ENCODE results near the gene RHBDF2. TPM values are rescaled to one million over a fixed set of nuclear protein-coding genes. Genes with fewer than 3 reads are reported as not detected.
A peak's percentile ranks its signal among the peaks of the same experiment; 100 is the strongest.
"Not testable (repeated sequence)": the region's sequence is repeated elsewhere in the genome, so short reads cannot be mapped to it uniquely, and the experiment has no call there.

RHBDF2 gene
- total RNA-seq, 1 donor from 2014 or later, result 30.7 TPM

DNA sequence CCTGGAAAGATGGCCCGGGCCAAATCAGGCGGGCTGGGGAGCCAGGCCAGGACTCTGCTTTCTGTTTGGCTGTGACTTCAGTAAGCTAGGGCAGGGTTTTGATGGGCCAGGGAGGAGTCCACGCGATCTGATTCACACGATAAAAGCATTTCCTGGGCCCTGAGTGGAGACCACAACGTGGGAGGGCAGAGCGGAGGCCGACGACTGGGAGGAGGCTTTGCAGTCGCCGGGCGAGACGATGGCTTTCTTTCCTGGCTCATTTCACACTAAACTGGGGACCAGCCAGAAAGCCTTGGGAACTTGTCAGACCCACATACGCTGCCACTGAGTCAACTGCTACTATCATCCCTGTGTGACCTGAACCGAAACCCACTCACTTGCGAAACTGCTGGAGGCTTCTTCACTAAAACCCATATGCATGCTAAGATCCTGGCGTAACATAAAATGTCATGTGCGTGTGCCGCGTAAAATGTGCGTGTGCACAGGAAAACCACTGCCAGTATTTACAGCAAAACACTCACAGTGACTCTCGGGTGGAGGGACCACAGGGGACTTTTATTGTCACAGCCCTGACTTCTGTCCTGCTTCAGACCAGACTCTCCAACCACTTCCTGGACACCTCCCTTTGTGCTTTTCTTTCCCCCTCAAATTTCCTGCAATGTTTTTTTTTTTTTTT, 14.2 kb upstream of the RHBDF2 start:
- H3K36me3 Mint-ChIP-seq (ENCODE audit: low read depth, unreplicated experiment), result no peaks in the 10 kb centered on the region
- H3K4me1 Mint-ChIP-seq (ENCODE audit: low read depth, unreplicated experiment), result peaks cover 8% of the 10 kb centered on the region
- Histone ChIP-seq H3K9ac (ENCODE audit: low read length) (peak overlapping the region; percentile 71), H3K9me3 (ENCODE audit: insufficient read depth, low read depth, low read length) (no peaks in the 10 kb centered on the region), H3K4me3 (ENCODE audit: insufficient read depth, low read depth, low read length) (peak overlapping the region; percentile 32), H3K27me3 (ENCODE audit: insufficient read depth, low read length) (no peaks in the 10 kb centered on the region), H4K20me1 (ENCODE audit: insufficient read depth, low read length) (no peaks in the 10 kb centered on the region), H3K4me2 (ENCODE audit: low read length) (peak overlapping the region; percentile 78), H2AFZ (ENCODE audit: low read depth, low read length) (peak overlapping the region; percentile 79), H3K4me1 (ENCODE audit: insufficient read depth, low read length) (peaks cover 11% of the 10 kb centered on the region), H3K27ac (ENCODE audit: low read depth, low read length) (peak overlapping the region; percentile 79), H3K79me2 (ENCODE audit: insufficient read depth, low read length) (no peaks in the 10 kb centered on the region), H3K36me3 (ENCODE audit: insufficient read depth, low read length) (no peaks in the 10 kb centered on the region)
- H3K4me3 Mint-ChIP-seq (ENCODE audit: unreplicated experiment), result no peak overlapping the region
- FAIRE-seq, result peak; percentile 9
- TF ChIP-seq CTCF (IDR thresholded peaks at IDR 0.05; ENCODE audit: insufficient read depth, low read depth, low read length), result no peak
- no peak for TF ChIP-seq EZH2 (IDR thresholded peaks at IDR 0.05; ENCODE audit: insufficient read depth, low read length)
- H3K27ac Mint-ChIP-seq (ENCODE audit: unreplicated experiment), result no peak overlapping the region
- peak; percentile 95 for DNase-seq (ENCODE audit: low read depth)
- H3K27me3 Mint-ChIP-seq (ENCODE audit: low read depth, unreplicated experiment), result peaks cover 27% of the 10 kb centered on the region
- H3K9me3 Mint-ChIP-seq (ENCODE audit: unreplicated experiment), result no peaks in the 10 kb centered on the region

DNA sequence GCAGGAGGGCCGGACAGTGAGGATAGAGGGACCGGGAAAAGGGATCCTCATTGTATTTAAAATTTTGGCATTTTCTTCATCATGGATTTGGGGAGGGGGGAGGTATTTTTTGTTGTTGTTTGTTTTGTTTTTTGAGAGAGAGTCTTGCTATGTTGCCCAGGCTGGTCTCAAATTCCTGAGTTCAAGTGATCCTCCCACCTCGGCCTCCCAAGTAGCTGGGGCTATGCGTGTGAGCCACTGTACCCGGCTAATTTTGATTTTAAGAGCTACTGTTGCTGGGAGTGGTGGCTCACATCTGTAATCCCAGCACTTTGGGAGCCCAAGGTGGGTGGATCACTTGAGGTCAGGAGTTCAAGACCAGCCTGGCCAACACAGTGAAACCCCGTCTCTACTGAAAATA, 13.1 kb upstream of the RHBDF2 start:
- H3K27me3 ChIP-seq (ENCODE audit: insufficient read depth, low read length); H3K36me3 ChIP-seq (ENCODE audit: insufficient read depth, low read length); H3K9ac ChIP-seq (ENCODE audit: low read length); H3K4me2 ChIP-seq (ENCODE audit: low read length); H3K9me3 Mint-ChIP-seq (ENCODE audit: unreplicated experiment); H3K27ac Mint-ChIP-seq (ENCODE audit: unreplicated experiment); H3K36me3 Mint-ChIP-seq (ENCODE audit: low read depth, unreplicated experiment); H3K27ac ChIP-seq (ENCODE audit: low read depth, low read length); H4K20me1 ChIP-seq (ENCODE audit: insufficient read depth, low read length); DNase-seq (ENCODE audit: low read depth); H3K79me2 ChIP-seq (ENCODE audit: insufficient read depth, low read length); H3K9me3 ChIP-seq (ENCODE audit: insufficient read depth, low read depth, low read length); H3K4me3 Mint-ChIP-seq (ENCODE audit: unreplicated experiment); H3K4me1 Mint-ChIP-seq (ENCODE audit: low read depth, unreplicated experiment); H3K4me3 ChIP-seq (ENCODE audit: insufficient read depth, low read depth, low read length); FAIRE-seq; H2AFZ ChIP-seq (ENCODE audit: low read depth, low read length): not testable (repeated sequence)
- H3K4me1 ChIP-seq (ENCODE audit: insufficient read depth, low read length), result peaks cover 11% of the 10 kb centered on the region
- peaks cover 17% of the 10 kb centered on the region for H3K27me3 Mint-ChIP-seq (ENCODE audit: low read depth, unreplicated experiment)

DNA sequence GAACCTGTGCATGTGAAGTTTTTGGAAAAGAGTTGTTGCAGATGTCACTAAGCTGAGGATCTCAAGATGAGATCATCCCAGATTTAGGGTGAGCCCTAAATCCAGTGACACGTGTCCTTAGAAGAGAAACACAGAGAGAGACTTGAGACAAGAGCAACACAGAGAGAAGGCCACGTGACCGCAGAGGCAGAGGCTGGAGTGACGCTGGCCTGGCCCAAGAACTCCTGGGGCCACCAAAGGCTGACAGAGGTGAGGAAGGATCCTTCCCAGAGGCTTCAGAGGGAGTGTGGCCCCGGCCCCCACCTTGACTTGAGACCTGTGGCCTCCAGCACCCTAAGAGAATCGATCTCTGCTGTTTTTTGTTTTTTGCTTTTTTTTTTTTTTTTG, 12.1 kb upstream of the RHBDF2 start:
- no peak for TF ChIP-seq CTCF (IDR thresholded peaks at IDR 0.05; ENCODE audit: insufficient read depth, low read depth, low read length)
- Mint-ChIP-seq H3K27ac (ENCODE audit: unreplicated experiment) (no peak overlapping the region), H3K9me3 (ENCODE audit: unreplicated experiment) (no peaks in the 10 kb centered on the region), H3K36me3 (ENCODE audit: low read depth, unreplicated experiment) (no peaks in the 10 kb centered on the region), H3K27me3 (ENCODE audit: low read depth, unreplicated experiment) (peaks cover 18% of the 10 kb centered on the region), H3K4me1 (ENCODE audit: low read depth, unreplicated experiment) (peaks cover 8% of the 10 kb centered on the region), H3K4me3 (ENCODE audit: unreplicated experiment) (no peak overlapping the region)
- H3K27me3 ChIP-seq (ENCODE audit: insufficient read depth, low read length), result no peaks in the 10 kb centered on the region
- H3K79me2 ChIP-seq (ENCODE audit: insufficient read depth, low read length), result no peaks in the 10 kb centered on the region
- H4K20me1 ChIP-seq (ENCODE audit: insufficient read depth, low read length), result no peaks in the 10 kb centered on the region
- FAIRE-seq, result no peak
- peaks cover 11% of the 10 kb centered on the region for H3K4me1 ChIP-seq (ENCODE audit: insufficient read depth, low read length)
- no peak overlapping the region for H3K27ac ChIP-seq (ENCODE audit: low read depth, low read length)
- no peaks in the 10 kb centered on the region for H3K36me3 ChIP-seq (ENCODE audit: insufficient read depth, low read length)
- no peak overlapping the region for H3K4me2 ChIP-seq (ENCODE audit: low read length)
- no peak overlapping the region for H2AFZ ChIP-seq (ENCODE audit: low read depth, low read length)
- no peaks in the 10 kb centered on the region for H3K9me3 ChIP-seq (ENCODE audit: insufficient read depth, low read depth, low read length)
- DNase-seq (ENCODE audit: low read depth), result no peak
- H3K9ac ChIP-seq (ENCODE audit: low read length), result no peak overlapping the region
- H3K4me3 ChIP-seq (ENCODE audit: insufficient read depth, low read depth, low read length), result no peak overlapping the region
